ENCODE data around the gene ITPK1. TPM values are rescaled to one million over a fixed set of nuclear protein-coding genes. Genes with fewer than 3 reads are reported as not detected.

Gene ITPK1
- total and polyA plus RNA-seq, 10 of the 15 experiments (the other 5 are each of a cell fraction or from before 2014, with no cell fraction given), result 1.3 to 73.2 (median 27.0) TPM

DNA sequence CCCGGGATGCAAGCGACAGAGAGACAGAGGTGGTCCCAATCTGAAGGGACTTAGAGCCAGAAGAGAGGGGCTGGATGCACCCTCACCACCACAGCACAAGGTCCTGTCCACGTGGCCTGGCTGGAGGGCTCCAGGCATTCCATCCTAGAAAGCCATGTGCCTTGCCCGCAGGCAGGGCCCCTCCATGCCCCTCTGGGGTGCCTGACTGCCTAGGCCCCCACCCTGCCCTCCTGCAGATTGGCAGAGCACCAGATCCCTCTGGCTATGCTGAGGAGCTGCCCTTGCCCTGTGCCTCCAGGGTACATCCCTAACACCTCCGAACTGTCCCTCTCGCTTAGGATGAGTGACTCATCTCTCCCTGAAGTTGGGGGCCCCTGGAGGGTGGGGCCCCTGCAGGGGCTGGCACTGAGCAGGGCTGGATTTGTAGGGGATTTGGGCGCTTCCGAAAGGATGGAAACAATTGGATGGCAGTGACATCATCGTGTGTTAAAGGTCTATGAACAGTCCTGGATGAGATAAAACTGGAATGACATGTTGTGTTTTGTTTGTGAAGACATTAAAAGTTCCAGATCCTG lies 141.8 kb downstream of the ITPK1 start:
- 97% methylated on average over 9 of the region's 9 CpGs for WGBS (ENCODE audit: insufficient coverage, insufficient replicate concordance, low lambda C conversion rate, missing lambda C conversion rate)
- ATAC-seq (no peak), FAIRE-seq (no peak), DNase-seq (ENCODE audit: low read depth, low spot score) (no peak)
- H3K27ac ChIP-seq (ENCODE audit: control insufficient read depth, insufficient read depth), result no peak overlapping the region
- ChIA-PET POLR2A (no interaction called here), CTCF (interaction anchor here (0.8 kb wide), 1 partner anchor 159 kb away, joined by 3 read pairs; no protein-coding TSS in a partner anchor), RAD21 (ENCODE audit: unreplicated experiment) (no interaction called here), SMC1A (ENCODE audit: uncharacterized antibody, unreplicated experiment) (no interaction called here)
- H4K20me1 ChIP-seq (ENCODE audit: control insufficient read depth, insufficient read depth), result no peaks in the 10 kb centered on the region
- BruUV-seq (replicated peaks), result no TSS peak
- H3K27me3 ChIP-seq (replicated peaks in 1 of 2; ENCODE audit: control insufficient read depth in 2 of 2, insufficient read depth in 2 of 2, low read length in 1 of 2), result no peaks in the 10 kb centered on the region
- no peak overlapping the region for H3K4me2 ChIP-seq (ENCODE audit: control insufficient read depth, insufficient read depth)
- H3K79me2 ChIP-seq (ENCODE audit: control insufficient read depth, insufficient read depth, low read length), result no peaks in the 10 kb centered on the region
- H3K36me3 ChIP-seq (ENCODE audit: control insufficient read depth in 2 of 2, insufficient read depth in 2 of 2, low read length in 1 of 2), result peaks cover 2 to 15% of the 10 kb centered on the region in 2 experiments; a peak in 2 of 4 replicates
- intact Hi-C loops (cut with micrococcal nuclease; ENCODE audit: unreplicated experiment) (no loop called here), in situ Hi-C loops (cut with MboI) (no loop called here)
- no peak overlapping the region for H2AFZ ChIP-seq (ENCODE audit: control insufficient read depth, low read depth, low read length)
- H3K9me3 ChIP-seq (replicated peaks; ENCODE audit: control insufficient read depth, insufficient read depth, low read length), result peaks cover 30% of the 10 kb centered on the region
- H3K9ac ChIP-seq (ENCODE audit: control insufficient read depth, insufficient read depth, low read length), result no peak overlapping the region
- no peaks in the 10 kb centered on the region for H3K4me1 ChIP-seq (ENCODE audit: control insufficient read depth, insufficient read depth, low read length)
- no peak for TF ChIP-seq MEF2B (IDR thresholded peaks at IDR 0.05; ENCODE audit: partially characterized antibody, poor library complexity, severe bottlenecking)
- TF ChIP-seq NFIC (IDR thresholded peaks at IDR 0.05; ENCODE audit: low read depth, low read length), result no peak
- TF ChIP-seq, protein P1, sequence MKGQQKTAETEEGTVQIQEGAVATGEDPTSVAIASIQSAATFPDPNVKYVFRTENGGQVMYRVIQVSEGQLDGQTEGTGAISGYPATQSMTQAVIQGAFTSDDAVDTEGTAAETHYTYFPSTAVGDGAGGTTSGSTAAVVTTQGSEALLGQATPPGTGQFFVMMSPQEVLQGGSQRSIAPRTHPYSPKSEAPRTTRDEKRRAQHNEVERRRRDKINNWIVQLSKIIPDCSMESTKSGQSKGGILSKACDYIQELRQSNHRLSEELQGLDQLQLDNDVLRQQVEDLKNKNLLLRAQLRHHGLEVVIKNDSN (IDR thresholded peaks at IDR 0.05; ENCODE audit: borderline replicate concordance, extremely low read length, insufficient read depth, low read depth, low read length), result no peak
- no peak for TF ChIP-seq SMAD1 (IDR thresholded peaks at IDR 0.05; ENCODE audit: low read depth, partially characterized antibody)
- no peak for TF ChIP-seq BRCA1 (IDR thresholded peaks at IDR 0.05; ENCODE audit: low read depth, low read length)
- no peak for TF ChIP-seq KAT2A (conservative IDR thresholded peaks at IDR 0.05; ENCODE audit: control insufficient read depth, low read depth, low read length)
- no peak for TF ChIP-seq BMI1 (IDR thresholded peaks at IDR 0.05; ENCODE audit: borderline replicate concordance)
- TF ChIP-seq RAD21 (IDR thresholded peaks at IDR 0.05; ENCODE audit: insufficient read depth, low read depth, low read length), result no peak
- no peak for TF ChIP-seq RCOR1 (conservative IDR thresholded peaks at IDR 0.05; ENCODE audit: low read depth, low read length)
- no peak for TF ChIP-seq CHD2 (IDR thresholded peaks at IDR 0.05; ENCODE audit: borderline replicate concordance, low read depth, low read length)
- TF ChIP-seq, protein P2, sequence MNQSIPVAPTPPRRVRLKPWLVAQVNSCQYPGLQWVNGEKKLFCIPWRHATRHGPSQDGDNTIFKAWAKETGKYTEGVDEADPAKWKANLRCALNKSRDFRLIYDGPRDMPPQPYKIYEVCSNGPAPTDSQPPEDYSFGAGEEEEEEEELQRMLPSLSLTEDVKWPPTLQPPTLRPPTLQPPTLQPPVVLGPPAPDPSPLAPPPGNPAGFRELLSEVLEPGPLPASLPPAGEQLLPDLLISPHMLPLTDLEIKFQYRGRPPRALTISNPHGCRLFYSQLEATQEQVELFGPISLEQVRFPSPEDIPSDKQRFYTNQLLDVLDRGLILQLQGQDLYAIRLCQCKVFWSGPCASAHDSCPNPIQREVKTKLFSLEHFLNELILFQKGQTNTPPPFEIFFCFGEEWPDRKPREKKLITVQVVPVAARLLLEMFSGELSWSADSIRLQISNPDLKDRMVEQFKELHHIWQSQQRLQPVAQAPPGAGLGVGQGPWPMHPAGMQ (IDR thresholded peaks at IDR 0.05; ENCODE audit: borderline replicate concordance), result no peak
- H3K4me3 ChIP-seq, result no peak overlapping the region

Measured in GM12878 (cell line).